ENCODE data around the gene GPD2.
A peak's percentile ranks its signal among the peaks of the same experiment; 100 is the strongest.

GPD2 gene

GRCh38 chr2:156466739-156467405, 30.7 kb downstream of the GPD2 start:
- H4K20me1 ChIP-seq (ENCODE audit: insufficient read depth, low read length, poor library complexity, severe bottlenecking) = no peaks in the 10 kb centered on the region
- H3F3A ChIP-seq (ENCODE audit: low read depth) = no peaks in the 10 kb centered on the region
- peak overlapping the region; percentile 16 for H3K4me2 ChIP-seq (ENCODE audit: low read depth, low read length, poor library complexity, severe bottlenecking)
- no peaks in the 10 kb centered on the region for H3K9me2 ChIP-seq (replicated peaks; ENCODE audit: low read depth, low read length)
- no peak overlapping the region for H2AFZ ChIP-seq (ENCODE audit: low read length)
- H3K27me3 ChIP-seq (ENCODE audit: insufficient read depth, low read length, poor library complexity, severe bottlenecking) = no peaks in the 10 kb centered on the region
- TF ChIP-seq CTCF (conservative IDR thresholded peaks at IDR 0.05; ENCODE audit: low read length) (no peak), EZH2phosphoT487 (IDR thresholded peaks at IDR 0.05; ENCODE audit: borderline replicate concordance) (no peak)
- no peak overlapping the region for H3K9ac ChIP-seq (ENCODE audit: low read depth, low read length, poor library complexity, severe bottlenecking)
- H3K4me3 ChIP-seq (ENCODE audit: low read length, poor library complexity, severe bottlenecking) = no peak overlapping the region
- H3K4me1 ChIP-seq (ENCODE audit: insufficient read depth, low read length, poor library complexity, severe bottlenecking) = peaks cover 4% of the 10 kb centered on the region
- no peaks in the 10 kb centered on the region for H3K9me3 ChIP-seq (ENCODE audit: insufficient read depth, low read depth, low read length)
- no peaks in the 10 kb centered on the region for H3K36me3 ChIP-seq (ENCODE audit: insufficient read depth, low read length)
- no peaks in the 10 kb centered on the region; the same call in 1 of the 2 replicates for H3K79me2 ChIP-seq (ENCODE audit: insufficient read depth, low read length)

GRCh38 chr2:156470975-156471583, 34.9 kb downstream of the GPD2 start:
- H4K20me1 ChIP-seq (ENCODE audit: insufficient read depth, low read length, poor library complexity, severe bottlenecking) = no peaks in the 10 kb centered on the region
- no peak overlapping the region for H3K4me3 ChIP-seq (ENCODE audit: low read length, poor library complexity, severe bottlenecking)
- no peaks in the 10 kb centered on the region for H3K9me3 ChIP-seq (ENCODE audit: insufficient read depth, low read depth, low read length)
- H3K79me2 ChIP-seq (ENCODE audit: insufficient read depth, low read length) = no peaks in the 10 kb centered on the region; the same call in 1 of the 2 replicates
- H3K4me2 ChIP-seq (ENCODE audit: low read depth, low read length, poor library complexity, severe bottlenecking) = no peak overlapping the region
- peaks cover 6% of the 10 kb centered on the region for H3K4me1 ChIP-seq (ENCODE audit: insufficient read depth, low read length, poor library complexity, severe bottlenecking)
- no peak overlapping the region for H3K9ac ChIP-seq (ENCODE audit: low read depth, low read length, poor library complexity, severe bottlenecking)
- TF ChIP-seq CTCF (conservative IDR thresholded peaks at IDR 0.05; ENCODE audit: low read length) (no peak), EZH2phosphoT487 (IDR thresholded peaks at IDR 0.05; ENCODE audit: borderline replicate concordance) (no peak)
- no peaks in the 10 kb centered on the region for H3K36me3 ChIP-seq (ENCODE audit: insufficient read depth, low read length)
- no peaks in the 10 kb centered on the region for H3K9me2 ChIP-seq (replicated peaks; ENCODE audit: low read depth, low read length)
- no peak overlapping the region for H2AFZ ChIP-seq (ENCODE audit: low read length)
- no peaks in the 10 kb centered on the region for H3F3A ChIP-seq (ENCODE audit: low read depth)
- H3K27me3 ChIP-seq (ENCODE audit: insufficient read depth, low read length, poor library complexity, severe bottlenecking) = no peaks in the 10 kb centered on the region

GRCh38 chr2:156471762-156472161, 35.6 kb downstream of the GPD2 start:
- H4K20me1 ChIP-seq (ENCODE audit: insufficient read depth, low read length, poor library complexity, severe bottlenecking) = no peaks in the 10 kb centered on the region
- no peaks in the 10 kb centered on the region for H3F3A ChIP-seq (ENCODE audit: low read depth)
- H3K9me3 ChIP-seq (ENCODE audit: insufficient read depth, low read depth, low read length) = no peaks in the 10 kb centered on the region
- H3K79me2 ChIP-seq (ENCODE audit: insufficient read depth, low read length) = no peaks in the 10 kb centered on the region; the same call in 1 of the 2 replicates
- H3K4me2 ChIP-seq (ENCODE audit: low read depth, low read length, poor library complexity, severe bottlenecking) = no peak overlapping the region
- no peak overlapping the region for H3K4me3 ChIP-seq (ENCODE audit: low read length, poor library complexity, severe bottlenecking)
- no peak for TF ChIP-seq CTCF (conservative IDR thresholded peaks at IDR 0.05; ENCODE audit: low read length)
- no peak for TF ChIP-seq EZH2phosphoT487 (IDR thresholded peaks at IDR 0.05; ENCODE audit: borderline replicate concordance)
- no peak overlapping the region for H2AFZ ChIP-seq (ENCODE audit: low read length)
- no peak overlapping the region for H3K9ac ChIP-seq (ENCODE audit: low read depth, low read length, poor library complexity, severe bottlenecking)
- H3K27me3 ChIP-seq (ENCODE audit: insufficient read depth, low read length, poor library complexity, severe bottlenecking) = no peaks in the 10 kb centered on the region
- no peaks in the 10 kb centered on the region for H3K9me2 ChIP-seq (replicated peaks; ENCODE audit: low read depth, low read length)
- H3K36me3 ChIP-seq (ENCODE audit: insufficient read depth, low read length) = peaks cover 1% of the 10 kb centered on the region; the same call in 1 of the 2 replicates
- H3K4me1 ChIP-seq (ENCODE audit: insufficient read depth, low read length, poor library complexity, severe bottlenecking) = peaks cover 6% of the 10 kb centered on the region
